H1 (cell line): ENCODE data around the gene OSBPL9. TPM values are rescaled to one million over a fixed set of nuclear protein-coding genes. Genes with fewer than 3 reads are reported as not detected.

ENCODE experiments used
- CTCF ChIA-PET: fragments of 300-600 bp; sonication (Branson Sonifier 250); formaldehyde crosslinking; loops from one replicate; lab custom pipeline; 2021; ENCODE audit not compliant: partially characterized antibody; lab: Charles Lee
- POLR2A ChIA-PET: fragments of 300-600 bp; sonication (Branson Sonifier 250); formaldehyde crosslinking; loops from one replicate; lab custom pipeline; 2021; ENCODE audit warnings: inconsistent platforms; ENCODE audit not compliant: partially characterized antibody; lab: Charles Lee
- DNase-seq, 2 experiments: peaks; one replicate each; pipeline versions ENCODE4 v3.0.0 to v3.0.0-alpha.2; 2010 to 2022; ENCODE audit warnings: low spot score in 2 of 2, low read depth in 1 of 2, mixed read lengths in 1 of 2
- FAIRE-seq: peaks from 2 replicates; lab custom pipeline; 2011; peaks lifted over from hg19 to GRCh38; lab: Jason Lieb, UNC
- H2AFZ ChIP-seq: 2 replicates; pipeline ENCODE4 v1.8.1; 2012; ENCODE audit warnings: low read length, inconsistent platforms
- H2AK5ac ChIP-seq: 2 replicates; pipeline ENCODE4 v1.6.1; 2013; ENCODE audit warnings: low read depth, low read length
- H2BK120ac ChIP-seq: replicated peaks from 2 replicates; pipeline ENCODE3; 2013; ENCODE audit warnings: low read depth, low read length, inconsistent platforms
- H2BK12ac ChIP-seq: 2 replicates; pipeline ENCODE4 v1.6.1; 2013; ENCODE audit warnings: low read depth, low read length
- H2BK15ac ChIP-seq: 2 replicates; pipeline ENCODE4 v1.6.1; 2013; ENCODE audit warnings: low read length
- H2BK20ac ChIP-seq: 2 replicates; pipeline ENCODE4 v1.6.1; 2013; ENCODE audit warnings: low read length
- H2BK5ac ChIP-seq: 2 replicates; pipeline ENCODE4 v1.6.1; 2013; ENCODE audit warnings: low read depth, low read length
- H3K14ac ChIP-seq: 2 replicates; pipeline ENCODE4 v1.6.1; 2013; ENCODE audit warnings: inconsistent platforms; ENCODE audit not compliant: insufficient read length
- H3K18ac ChIP-seq: 2 replicates; pipeline ENCODE4 v1.6.1; 2013; ENCODE audit warnings: low read length; ENCODE audit errors: extremely low read depth
- H3K23ac ChIP-seq: 2 replicates; pipeline ENCODE4 v1.6.1; 2013; ENCODE audit warnings: inconsistent platforms; ENCODE audit not compliant: insufficient read length
- H3K23me2 ChIP-seq: 2 replicates; pipeline ENCODE4 v1.6.1; 2013; ENCODE audit warnings: low read depth, low read length
- H3K27ac ChIP-seq: 2 replicates; pipeline ENCODE4 v1.6.1; 2011; ENCODE audit warnings: low read depth, low read length, inconsistent platforms
- H3K27me3 ChIP-seq, 4 experiments: replicated peaks in 1 of 4; 1 replicate in 1 of 4; 2 replicates in 3 of 4; pipeline versions ENCODE4 v1.6.1 to v1.8.1; 2011 to 2013; ENCODE audit warnings: low read length in 3 of 4, mild to moderate bottlenecking in 3 of 4, inconsistent platforms in 2 of 4, mixed read lengths in 2 of 4, moderate library complexity in 1 of 4; ENCODE audit not compliant: control insufficient read depth in 3 of 4, insufficient read depth in 3 of 4; ENCODE audit errors: extremely low read depth in 1 of 4
- H3K36me3 ChIP-seq, 4 experiments: 2 replicates each; pipeline versions ENCODE4 v1.6.1 to v1.8.1; 2011 to 2013; ENCODE audit warnings: mild to moderate bottlenecking in 4 of 4, low read length in 3 of 4, moderate library complexity in 2 of 4, control low read depth in 1 of 4, inconsistent platforms in 1 of 4; ENCODE audit not compliant: insufficient read depth in 4 of 4, control insufficient read depth in 2 of 4
- H3K4ac ChIP-seq: replicated peaks from 2 replicates; pipeline ENCODE3; 2013; ENCODE audit warnings: low read length, low read depth, mixed read lengths, inconsistent platforms; ENCODE audit not compliant: insufficient read length
- H3K4me1 ChIP-seq, 4 experiments: replicated peaks in 1 of 4; 1 replicate in 1 of 4; 2 replicates in 3 of 4; pipeline versions ENCODE4 v1.6.1 to v1.8.1; 2011 to 2013; ENCODE audit warnings: low read length in 3 of 4, inconsistent platforms in 2 of 4, mixed read lengths in 1 of 4; ENCODE audit not compliant: insufficient read depth in 4 of 4, control insufficient read depth in 3 of 4
- H3K4me2 ChIP-seq, 2 experiments: 2 replicates each; pipeline versions ENCODE4 v1.6.1 to v1.8.1; 2011 to 2013; ENCODE audit warnings: low read depth in 2 of 2, low read length in 2 of 2, control low read depth in 1 of 2, inconsistent platforms in 1 of 2, mild to moderate bottlenecking in 1 of 2; ENCODE audit not compliant: insufficient read depth in 1 of 2
- H3K4me3 ChIP-seq, 4 experiments: fragments of 200-600, 300-600 bp in 1 of 4; sonication (generic), shearing (Covaris generic), sonication (Bioruptor Twin) in 1 of 4; 2 replicates each; pipeline versions ENCODE4 v1.5.1 to v1.8.1; 2011 to 2016; ENCODE audit warnings: low read length in 4 of 4, low read depth in 3 of 4, control low read depth in 2 of 4, inconsistent platforms in 2 of 4, mild to moderate bottlenecking in 2 of 4, mixed read lengths in 1 of 4, moderate library complexity in 1 of 4; ENCODE audit not compliant: insufficient read depth in 2 of 4; ENCODE audit errors: extremely low read depth in 1 of 4
- H3K56ac ChIP-seq: replicated peaks from 2 replicates; pipeline ENCODE3; 2013; ENCODE audit warnings: low read depth, mild to moderate bottlenecking, mixed read lengths, low read length, inconsistent platforms; ENCODE audit not compliant: insufficient read length
- H3K79me1 ChIP-seq: 2 replicates; pipeline ENCODE4 v1.6.1; 2013; ENCODE audit warnings: low read depth, low read length, control low read depth
- H3K79me2 ChIP-seq, 2 experiments: 2 replicates each; pipeline versions ENCODE4 v1.6.1 to v1.8.1; 2012 to 2013; ENCODE audit warnings: low read length in 2 of 2, mild to moderate bottlenecking in 2 of 2, inconsistent platforms in 1 of 2; ENCODE audit not compliant: insufficient read depth in 2 of 2, control insufficient read depth in 1 of 2
- H3K9ac ChIP-seq, 4 experiments: replicated peaks in 1 of 4; 1 replicate in 1 of 4; 2 replicates in 3 of 4; pipeline versions ENCODE4 v1.6.1 to v1.8.1; 2011 to 2013; ENCODE audit warnings: low read depth in 3 of 4, low read length in 3 of 4, control low read depth in 2 of 4, mild to moderate bottlenecking in 2 of 4, moderate library complexity in 2 of 4, inconsistent platforms in 1 of 4; ENCODE audit errors: extremely low read depth in 1 of 4
- H3K9me3 ChIP-seq, 2 experiments: 2 replicates each; pipeline versions ENCODE4 v1.6.1 to v1.8.1; 2012 to 2013; ENCODE audit warnings: mild to moderate bottlenecking in 2 of 2, moderate library complexity in 2 of 2, control low read depth in 1 of 2, inconsistent platforms in 1 of 2, low read depth in 1 of 2, low read length in 1 of 2, mixed read lengths in 1 of 2; ENCODE audit not compliant: insufficient read depth in 2 of 2
- H4K20me1 ChIP-seq, 2 experiments: replicated peaks in 1 of 2; 2 replicates each; pipeline versions ENCODE3 to v1.8.1; 2011 to 2013; ENCODE audit warnings: inconsistent platforms in 2 of 2, low read length in 2 of 2, mild to moderate bottlenecking in 1 of 2; ENCODE audit not compliant: insufficient read depth in 2 of 2, control insufficient read depth in 1 of 2
- H4K5ac ChIP-seq: 2 replicates; pipeline ENCODE4 v1.6.1; 2013; ENCODE audit warnings: low read length, low read depth, mixed read lengths, inconsistent platforms; ENCODE audit not compliant: insufficient read length
- H4K8ac ChIP-seq: 2 replicates; pipeline ENCODE4 v1.8.0; 2013; ENCODE audit warnings: mild to moderate bottlenecking, moderate library complexity, low read length, inconsistent platforms; ENCODE audit not compliant: insufficient read depth; ENCODE audit errors: extremely low read depth
- H4K91ac ChIP-seq: replicated peaks from 2 replicates; pipeline ENCODE3; 2013; ENCODE audit warnings: low read length, mixed read lengths, inconsistent platforms; ENCODE audit not compliant: insufficient read length
- BCL11A ChIP-seq, 2 experiments: IDR thresholded peaks; one replicate each; pipeline ENCODE4 v1.6.1; 2011; ENCODE audit warnings: low read depth in 2 of 2, low read length in 2 of 2, mild to moderate bottlenecking in 2 of 2
- CREB1 ChIP-seq: IDR thresholded peaks from 2 replicates; pipeline ENCODE4 v1.6.1; 2012; ENCODE audit warnings: inconsistent platforms
- EGR1 ChIP-seq: IDR thresholded peaks from 2 replicates; pipeline ENCODE4 v1.6.1; 2011; ENCODE audit warnings: low read depth, low read length, borderline replicate concordance
- KDM5A ChIP-seq: fragments of 200-600 bp; IDR thresholded peaks from 2 replicates; pipeline ENCODE4 v1.7.1; 2012; ENCODE audit warnings: mild to moderate bottlenecking, low read length, inconsistent platforms, mixed read lengths
- MAFK ChIP-seq: IDR thresholded peaks from 2 replicates; pipeline ENCODE4 v1.6.1; 2012; ENCODE audit warnings: low read depth, mild to moderate bottlenecking, improper control_type of control experiment, low read length
- PHF8 ChIP-seq: fragments of 200-600 bp; sonication (generic); conservative IDR thresholded peaks from 2 replicates; pipeline ENCODE4 v1.7.1; 2012; ENCODE audit warnings: low read depth, mild to moderate bottlenecking, inconsistent platforms, low read length, moderate library complexity
- TEAD4 ChIP-seq: IDR thresholded peaks from 2 replicates; pipeline ENCODE4 v1.6.1; 2012; ENCODE audit warnings: low read depth, low read length, inconsistent platforms, mixed read lengths
- ZNF274 ChIP-seq: IDR thresholded peaks from 2 replicates; pipeline ENCODE4 v1.7.0; 2012; ENCODE audit warnings: low read length, borderline replicate concordance; ENCODE audit errors: extremely low read depth
- polyA plus RNA-seq, 7 experiments: library from polyadenylated mRNA; depleted of rRNA in 3 of 7; stranded (reverse) in 5 of 7; unstranded in 2 of 7; fragments of >200 nt in 5 of 7; fragments of 200-250 nt in 2 of 7; gene quantifications; 1 replicate in 5 of 7; 2 replicates in 1 of 7; 4 replicates in 1 of 7; pipeline versions ENCODE4 v1.2.1 to v1.2.3, GENCODE V29; 2011 to 2013; ENCODE audit warnings: missing spikeins in 2 of 7, mixed read lengths in 2 of 7
- total RNA-seq: library from RNA; stranded (reverse); fragmentation: NEBNext Ultra II Directional; extraction: Animal tissue kit (Norgen Biotek cat#: 25700); gene quantifications from 2 replicates; pipeline ENCODE4 v1.2.1, GENCODE V29; 2021
- TF ChIP-seq, protein P1 (sequence below): IDR thresholded peaks from 2 replicates; pipeline ENCODE4 v1.6.1; 2011; ENCODE audit warnings: low read depth, mild to moderate bottlenecking, low read length; ENCODE audit not compliant: insufficient read depth
- TF ChIP-seq, protein P2 (sequence below), 3 experiments: IDR thresholded peaks; 1 replicate in 2 of 3; 2 replicates in 1 of 3; pipeline versions ENCODE4 v1.5.1 to v1.6.1; 2011; ENCODE audit warnings: low read length in 3 of 3, mild to moderate bottlenecking in 3 of 3, inconsistent platforms in 2 of 3, low read depth in 1 of 3, moderate library complexity in 1 of 3; ENCODE audit not compliant: insufficient read depth in 1 of 3; ENCODE audit errors: control extremely low read depth in 1 of 3

The OSBPL9 gene
- total and polyA plus RNA-seq, 2 of the 8 experiments (the other 6 are each of a cell fraction or from before 2014, with no cell fraction given): 58.2 to 71.6 TPM

- no peak for FAIRE-seq
- H3K27ac ChIP-seq: no peak overlapping the region
- no peaks in the 10 kb centered on the region for H4K20me1 ChIP-seq
- H2AFZ ChIP-seq: no peak overlapping the region
- H3K4me2 ChIP-seq: no peak overlapping the region
- no peak overlapping the region for H3K4me3 ChIP-seq
- H3K36me3 ChIP-seq: no peaks in the 10 kb centered on the region
- H3K4me1 ChIP-seq: peaks cover 0 to 11% (median 6%) of the 10 kb centered on the region in 4 experiments; a peak in 5 of 7 replicates
- H3K9me3 ChIP-seq: no peaks in the 10 kb centered on the region
- no peak overlapping the region for H3K4ac ChIP-seq
- H2AK5ac ChIP-seq: no peak overlapping the region
- H2BK12ac ChIP-seq: no peak overlapping the region
- H3K79me1 ChIP-seq: no peaks in the 10 kb centered on the region; the same call in 1 of the 2 replicates
- DNase-seq: no peak
- no peaks in the 10 kb centered on the region for H3K79me2 ChIP-seq
- H3K27me3 ChIP-seq: no peaks in the 10 kb centered on the region
- no peak overlapping the region for H2BK20ac ChIP-seq
- no peak overlapping the region for H3K23ac ChIP-seq
- H4K5ac ChIP-seq: no peak overlapping the region
- H2BK15ac ChIP-seq: no peak overlapping the region
- H4K8ac ChIP-seq: no peak overlapping the region
- CTCF ChIA-PET: interaction anchor here (0.6 kb wide), 1 partner anchor 207 kb away, joined by 3 read pairs; no protein-coding TSS in a partner anchor
- no peak overlapping the region for H2BK120ac ChIP-seq
- H2BK5ac ChIP-seq: no peak overlapping the region
- H3K18ac ChIP-seq: no peak overlapping the region
- H3K14ac ChIP-seq: no peak overlapping the region
- H3K23me2 ChIP-seq: no peaks in the 10 kb centered on the region
- H4K91ac ChIP-seq: no peak overlapping the region
- H3K56ac ChIP-seq: no peak overlapping the region
- no peak overlapping the region for H3K9ac ChIP-seq
- POLR2A ChIA-PET: no interaction called here
- no peak for TF ChIP-seq BCL11A (IDR thresholded peaks at IDR 0.05; ENCODE audit: low read depth in 2 of 2, low read length in 2 of 2)
- TF ChIP-seq, protein P1, sequence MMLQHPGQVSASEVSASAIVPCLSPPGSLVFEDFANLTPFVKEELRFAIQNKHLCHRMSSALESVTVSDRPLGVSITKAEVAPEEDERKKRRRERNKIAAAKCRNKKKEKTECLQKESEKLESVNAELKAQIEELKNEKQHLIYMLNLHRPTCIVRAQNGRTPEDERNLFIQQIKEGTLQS: no peak
- no peak for TF ChIP-seq CREB1
- TF ChIP-seq PHF8: no peak
- no peak for TF ChIP-seq MAFK
- TF ChIP-seq EGR1: no peak
- TF ChIP-seq, protein P2, sequence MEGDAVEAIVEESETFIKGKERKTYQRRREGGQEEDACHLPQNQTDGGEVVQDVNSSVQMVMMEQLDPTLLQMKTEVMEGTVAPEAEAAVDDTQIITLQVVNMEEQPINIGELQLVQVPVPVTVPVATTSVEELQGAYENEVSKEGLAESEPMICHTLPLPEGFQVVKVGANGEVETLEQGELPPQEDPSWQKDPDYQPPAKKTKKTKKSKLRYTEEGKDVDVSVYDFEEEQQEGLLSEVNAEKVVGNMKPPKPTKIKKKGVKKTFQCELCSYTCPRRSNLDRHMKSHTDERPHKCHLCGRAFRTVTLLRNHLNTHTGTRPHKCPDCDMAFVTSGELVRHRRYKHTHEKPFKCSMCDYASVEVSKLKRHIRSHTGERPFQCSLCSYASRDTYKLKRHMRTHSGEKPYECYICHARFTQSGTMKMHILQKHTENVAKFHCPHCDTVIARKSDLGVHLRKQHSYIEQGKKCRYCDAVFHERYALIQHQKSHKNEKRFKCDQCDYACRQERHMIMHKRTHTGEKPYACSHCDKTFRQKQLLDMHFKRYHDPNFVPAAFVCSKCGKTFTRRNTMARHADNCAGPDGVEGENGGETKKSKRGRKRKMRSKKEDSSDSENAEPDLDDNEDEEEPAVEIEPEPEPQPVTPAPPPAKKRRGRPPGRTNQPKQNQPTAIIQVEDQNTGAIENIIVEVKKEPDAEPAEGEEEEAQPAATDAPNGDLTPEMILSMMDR (IDR thresholded peaks at IDR 0.05; ENCODE audit: control extremely low read depth in 1 of 3, insufficient read depth in 1 of 3, low read depth in 1 of 3, low read length in 3 of 3): no peak
- no peak for TF ChIP-seq ZNF274
- no peak for TF ChIP-seq TEAD4
- TF ChIP-seq KDM5A: no peak
Observed at GRCh38 chr1:51567653-51568052, 49.2 kb upstream of the OSBPL9 start.
